Neural progenitor cell (in vitro differentiated cells): Measurements from ENCODE around the gene UBE4A. TPM values are rescaled to one million over a fixed set of nuclear protein-coding genes. Genes with fewer than 3 reads are reported as not detected.
A peak's percentile ranks its signal among the peaks of the same experiment; 100 is the strongest.

ENCODE experiments used
- DNase-seq: peaks from one replicate; pipeline ENCODE4 v3.0.0-alpha.2; 2016; ENCODE audit warnings: low spot score
- H2AFZ ChIP-seq: fragments of 200-600 bp; sonication (generic); replicated peaks from 2 replicates; pipeline ENCODE4 v1.6.1; 2016; ENCODE audit warnings: antibody characterized with exemption
- H3F3A ChIP-seq: fragments of 200-600 bp; sonication (generic); 2 replicates; pipeline ENCODE4 v1.6.1; 2016; ENCODE audit warnings: antibody characterized with exemption, low read depth
- H3K27ac ChIP-seq: fragments of 200-600 bp; sonication (generic); 2 replicates; pipeline ENCODE4 v1.5.1; 2016; ENCODE audit warnings: mild to moderate bottlenecking
- H3K27me3 ChIP-seq: fragments of 200-600 bp; sonication (generic); 2 replicates; pipeline ENCODE4 v1.6.1; 2016; ENCODE audit warnings: mild to moderate bottlenecking, moderate library complexity
- H3K36me3 ChIP-seq: fragments of 200-600 bp; sonication (generic); 2 replicates; pipeline ENCODE4 v1.5.1; 2016
- H3K4me1 ChIP-seq: fragments of 200-600 bp; sonication (generic); 2 replicates; pipeline ENCODE4 v1.6.1; 2016; ENCODE audit warnings: mixed run types
- H3K4me2 ChIP-seq: fragments of 200-600 bp; sonication (generic); 2 replicates; pipeline ENCODE4 v1.6.1; 2016
- H3K4me3 ChIP-seq: fragments of 200-600 bp; sonication (generic); 2 replicates; pipeline ENCODE4 v1.5.1; 2016
- H3K79me2 ChIP-seq: fragments of 200-600 bp; sonication (generic); 2 replicates; pipeline ENCODE4 v1.6.1; 2016; ENCODE audit warnings: low read depth
- H3K9ac ChIP-seq: fragments of 200-600 bp; sonication (generic); 2 replicates; pipeline ENCODE4 v1.6.1; 2016
- H3K9me3 ChIP-seq: fragments of 200-600 bp; sonication (generic); 2 replicates; pipeline ENCODE4 v1.5.1; 2016; ENCODE audit warnings: low read depth
- H4K20me1 ChIP-seq: fragments of 200-600 bp; sonication (generic); 2 replicates; pipeline ENCODE4 v1.6.1; 2016; ENCODE audit warnings: low read depth
- H3K27ac Mint-ChIP-seq: 3 replicates; pipeline ENCODE4 v1.8.0; 2021; ENCODE audit warnings: mixed read lengths
- H3K27me3 Mint-ChIP-seq: 2 replicates; pipeline ENCODE4 v1.8.0; 2022; ENCODE audit warnings: low read depth, mild to moderate bottlenecking, inconsistent platforms, moderate library complexity, mixed read lengths; ENCODE audit not compliant: insufficient read depth
- H3K36me3 Mint-ChIP-seq: 3 replicates; pipeline ENCODE4 v1.8.0; 2021; ENCODE audit warnings: mixed read lengths
- H3K4me1 Mint-ChIP-seq: 3 replicates; pipeline ENCODE4 v1.8.0; 2021; ENCODE audit warnings: mixed read lengths
- H3K4me3 Mint-ChIP-seq: 3 replicates; pipeline ENCODE4 v1.8.0; 2021; ENCODE audit warnings: mild to moderate bottlenecking, moderate library complexity, mixed read lengths
- H3K9me3 Mint-ChIP-seq: 3 replicates; pipeline ENCODE4 v1.8.0; 2020; ENCODE audit warnings: mixed read lengths
- CTCF ChIP-seq: fragments of 200-600 bp; sonication (generic); IDR thresholded peaks from 2 replicates; pipeline ENCODE4 v1.5.1; 2017; ENCODE audit warnings: antibody characterized with exemption, mild to moderate bottlenecking
- EZH2 ChIP-seq: fragments of 200-600 bp; sonication (generic); IDR thresholded peaks from 2 replicates; pipeline ENCODE4 v1.6.1; 2017; ENCODE audit warnings: antibody characterized with exemption, mild to moderate bottlenecking, moderate library complexity
- EZH2phosphoT487 ChIP-seq: fragments of 200-600 bp; sonication (generic); IDR thresholded peaks from 2 replicates; pipeline ENCODE4 v1.6.1; 2017; ENCODE audit warnings: antibody characterized with exemption
- total RNA-seq: library from RNA; depleted of rRNA; stranded (reverse); fragments of >200 nt; gene quantifications from 2 replicates; pipeline ENCODE4 v1.2.3, GENCODE V29; 2015; ENCODE audit warnings: low replicate concordance

The UBE4A gene
- total RNA-seq, 1 donor from 2014 or later: 45.0 TPM

DNA sequence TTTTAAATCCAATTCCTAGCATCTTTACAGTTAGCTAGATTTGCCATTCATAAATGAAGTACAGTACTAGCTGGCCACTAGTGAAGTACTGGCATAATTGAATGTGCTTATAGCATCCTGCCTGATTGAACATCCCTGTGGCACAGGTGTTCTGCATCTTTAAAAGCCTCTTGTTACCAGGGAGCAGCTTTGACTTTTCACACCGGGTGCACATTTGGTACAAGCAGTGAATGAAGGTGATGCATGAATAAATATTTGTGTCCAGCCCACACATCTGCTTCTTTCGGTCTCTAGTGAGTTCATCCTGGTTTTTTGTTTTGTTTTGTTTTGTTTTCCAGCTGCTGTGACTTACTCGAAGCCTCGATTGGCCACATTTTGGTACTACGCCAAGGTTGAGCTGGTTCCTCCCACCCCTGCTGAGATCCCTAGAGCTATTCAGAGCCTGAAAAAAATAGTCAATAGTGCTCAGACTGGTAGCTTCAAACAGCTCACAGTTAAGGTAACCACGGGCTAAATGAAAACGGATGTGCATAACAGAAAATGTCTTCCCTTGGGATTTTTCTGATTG is 47.3 kb downstream of the UBE4A start:
- Histone ChIP-seq H3K79me2 (peaks cover 65% of the 10 kb centered on the region), H3K27me3 (no peaks in the 10 kb centered on the region), H3F3A (peaks cover 4% of the 10 kb centered on the region), H3K4me2 (no peak overlapping the region), H2AFZ (no peak overlapping the region), H4K20me1 (peaks cover 28% of the 10 kb centered on the region), H3K27ac (no peak overlapping the region), H3K9ac (no peak overlapping the region), H3K4me3 (no peak overlapping the region), H3K36me3 (no peaks in the 10 kb centered on the region), H3K9me3 (no peaks in the 10 kb centered on the region), H3K4me1 (no peaks in the 10 kb centered on the region)
- H3K27ac Mint-ChIP-seq: peak overlapping the region; percentile 68
- H3K27me3 Mint-ChIP-seq: peaks cover 2% of the 10 kb centered on the region
- peaks cover 5% of the 10 kb centered on the region for H3K36me3 Mint-ChIP-seq
- H3K9me3 Mint-ChIP-seq: no peaks in the 10 kb centered on the region
- no peak for TF ChIP-seq CTCF
- no peak for TF ChIP-seq EZH2phosphoT487
- no peak for TF ChIP-seq EZH2
- peaks cover 16% of the 10 kb centered on the region for H3K4me1 Mint-ChIP-seq
- DNase-seq: no peak
- H3K4me3 Mint-ChIP-seq: no peak overlapping the region

DNA sequence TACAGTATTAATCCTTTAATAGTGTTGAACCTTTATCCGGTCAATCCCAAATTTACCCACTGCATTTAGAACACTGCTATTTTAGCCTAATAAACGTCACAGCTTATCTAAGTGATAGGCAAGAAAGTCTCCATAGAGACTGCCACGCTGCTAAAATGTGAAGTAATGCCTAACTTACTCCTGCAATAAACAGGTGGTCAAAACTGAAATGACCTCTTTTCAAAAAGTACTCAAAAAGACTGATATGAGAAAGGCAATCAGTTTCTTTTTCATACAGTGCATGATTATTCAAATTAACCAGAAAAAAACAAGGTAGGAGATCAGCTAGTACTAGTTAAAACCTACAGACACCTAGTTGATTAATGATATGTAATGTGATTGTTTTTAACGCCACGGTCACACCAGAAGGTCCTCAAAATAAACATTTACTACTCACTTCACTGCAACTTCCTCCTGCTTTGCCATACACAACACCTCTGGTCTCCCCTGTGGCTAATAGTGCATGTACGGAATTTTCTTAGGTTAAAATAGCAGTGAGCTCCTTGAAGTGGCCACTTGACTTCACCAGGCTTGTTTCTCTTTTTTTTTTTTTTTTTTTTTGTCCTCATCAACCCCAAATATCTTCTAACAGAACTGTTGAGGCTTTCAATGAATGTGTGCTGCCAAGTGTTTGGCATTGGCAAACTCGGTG is 50.8 kb downstream of the UBE4A start:
- no peaks in the 10 kb centered on the region for H3K4me1 ChIP-seq
- peaks cover 2% of the 10 kb centered on the region for H3K27me3 Mint-ChIP-seq
- no peak overlapping the region for H3K4me3 ChIP-seq
- no peak overlapping the region for H3K4me3 Mint-ChIP-seq
- H3K4me2 ChIP-seq: no peak overlapping the region
- no peak overlapping the region for H3K9ac ChIP-seq
- no peak overlapping the region for H2AFZ ChIP-seq
- no peak overlapping the region for H3K27ac ChIP-seq
- no peaks in the 10 kb centered on the region for H4K20me1 ChIP-seq
- TF ChIP-seq EZH2 (no peak), EZH2phosphoT487 (no peak), CTCF (no peak)
- peaks cover 1% of the 10 kb centered on the region for H3F3A ChIP-seq
- no peak overlapping the region for H3K27ac Mint-ChIP-seq
- no peaks in the 10 kb centered on the region for H3K36me3 ChIP-seq
- H3K79me2 ChIP-seq: peaks cover 30% of the 10 kb centered on the region
- H3K9me3 Mint-ChIP-seq: no peaks in the 10 kb centered on the region
- DNase-seq: no peak
- peaks cover 5% of the 10 kb centered on the region for H3K36me3 Mint-ChIP-seq
- peaks cover 3% of the 10 kb centered on the region for H3K4me1 Mint-ChIP-seq
- no peaks in the 10 kb centered on the region for H3K27me3 ChIP-seq
- no peaks in the 10 kb centered on the region for H3K9me3 ChIP-seq

DNA sequence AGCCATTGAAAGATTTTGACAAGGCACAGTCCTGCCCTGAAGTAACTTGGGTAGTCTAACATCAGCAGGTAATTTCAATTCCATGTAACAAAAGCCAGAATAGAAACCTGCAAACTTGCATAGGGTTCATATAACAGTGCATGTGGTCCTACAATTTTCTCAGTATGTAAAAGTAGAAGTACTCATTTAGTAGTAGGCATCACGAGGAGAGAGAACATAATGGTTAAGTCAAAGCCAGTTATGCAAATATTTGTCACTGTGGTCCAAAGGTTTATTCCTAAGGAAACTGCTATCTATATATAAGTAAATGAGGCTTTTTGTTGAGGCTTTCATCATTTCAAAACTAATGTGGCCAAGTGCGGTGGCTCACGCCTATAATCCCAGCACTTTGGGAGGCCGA is 52.1 kb downstream of the UBE4A start:
- H3K4me3 ChIP-seq: no peak overlapping the region
- no peaks in the 10 kb centered on the region for H3K9me3 ChIP-seq
- H3K36me3 ChIP-seq: no peaks in the 10 kb centered on the region
- H3K27ac Mint-ChIP-seq: no peak overlapping the region
- peaks cover 2% of the 10 kb centered on the region for H3K27me3 Mint-ChIP-seq
- peaks cover 16% of the 10 kb centered on the region for H3K79me2 ChIP-seq
- H3K9me3 Mint-ChIP-seq: no peaks in the 10 kb centered on the region
- H3K27ac ChIP-seq: no peak overlapping the region
- peaks cover 5% of the 10 kb centered on the region for H3K36me3 Mint-ChIP-seq
- H3K9ac ChIP-seq: no peak overlapping the region
- peaks cover 8% of the 10 kb centered on the region for H3F3A ChIP-seq
- H3K4me1 ChIP-seq: no peaks in the 10 kb centered on the region
- no peak overlapping the region for H3K4me3 Mint-ChIP-seq
- no peaks in the 10 kb centered on the region for H3K27me3 ChIP-seq
- TF ChIP-seq CTCF (no peak), EZH2phosphoT487 (no peak), EZH2 (no peak)
- no peak overlapping the region for H3K4me2 ChIP-seq
- no peaks in the 10 kb centered on the region for H4K20me1 ChIP-seq
- no peak overlapping the region for H2AFZ ChIP-seq
- H3K4me1 Mint-ChIP-seq: no peaks in the 10 kb centered on the region
- no peak for DNase-seq
